A549 (cell line): ENCODE data around the gene KSR1.

Experiments used
- EP300 ChIP-seq, 2 experiments: fragments of >200 bp; sonication (Bioruptor Twin); formaldehyde crosslinking; IDR thresholded peaks; 2 replicates in 1 of 2; 3 replicates in 1 of 2; pipeline ENCODE4 v1.6.1; 2016 to 2017
- ESRRA ChIP-seq: fragments of 150-350 bp; IDR thresholded peaks from 2 replicates; pipeline ENCODE4 v1.6.1; 2014; ENCODE audit warnings: mild to moderate bottlenecking, low read length, borderline replicate concordance
- JUN ChIP-seq, 2 experiments: fragments of >200 bp; sonication (Bioruptor Twin); formaldehyde crosslinking; IDR thresholded peaks; 2 replicates in 1 of 2; 3 replicates in 1 of 2; pipeline ENCODE4 v1.6.1; 2016 to 2017
- POLR2A ChIP-seq: IDR thresholded peaks from 2 replicates; pipeline ENCODE4 v1.6.1; 2012; ENCODE audit warnings: mild to moderate bottlenecking, low read length
- RARB ChIP-seq: fragments of 250-450 bp; sonication (Bioruptor Pico); IDR thresholded peaks from 2 replicates; pipeline ENCODE4 v1.8.0; 2021; ENCODE audit warnings: mild to moderate bottlenecking, moderate library complexity
- RCOR1 ChIP-seq: fragments of 150-350 bp; IDR thresholded peaks from 2 replicates; pipeline ENCODE4 v1.6.1; 2014; ENCODE audit warnings: antibody characterized with exemption, low read length, low read depth
- SMC3 ChIP-seq: fragments of >200 bp; sonication (Bioruptor Twin); formaldehyde crosslinking; IDR thresholded peaks from 3 replicates; pipeline ENCODE4 v1.6.1; 2018; ENCODE audit warnings: inconsistent platforms
- SREBF2 ChIP-seq: fragments of 450-650 bp; IDR thresholded peaks from 2 replicates; pipeline ENCODE4 v1.6.1; 2014; ENCODE audit warnings: mild to moderate bottlenecking, moderate library complexity
- ZC3H11A ChIP-seq: fragments of 450-650 bp; IDR thresholded peaks from 2 replicates; pipeline ENCODE4 v1.6.1; 2014; ENCODE audit warnings: antibody characterized with exemption, mild to moderate bottlenecking
- ZSCAN20 ChIP-seq: fragments of 250-450 bp; sonication (Bioruptor Pico); IDR thresholded peaks from 2 replicates; pipeline ENCODE4 v1.8.0; 2022; ENCODE audit warnings: mild to moderate bottlenecking, moderate library complexity
- TF ChIP-seq, protein P1 (sequence below): fragments of >200 bp; sonication (Bioruptor Twin); formaldehyde crosslinking; IDR thresholded peaks from 3 replicates; pipeline ENCODE4 v1.5.1; 2016
- TF ChIP-seq, protein P2 (sequence below): fragments of >200 bp; sonication (Bioruptor Twin); formaldehyde crosslinking; IDR thresholded peaks from 3 replicates; pipeline ENCODE4 v1.6.1; 2016

DNA sequence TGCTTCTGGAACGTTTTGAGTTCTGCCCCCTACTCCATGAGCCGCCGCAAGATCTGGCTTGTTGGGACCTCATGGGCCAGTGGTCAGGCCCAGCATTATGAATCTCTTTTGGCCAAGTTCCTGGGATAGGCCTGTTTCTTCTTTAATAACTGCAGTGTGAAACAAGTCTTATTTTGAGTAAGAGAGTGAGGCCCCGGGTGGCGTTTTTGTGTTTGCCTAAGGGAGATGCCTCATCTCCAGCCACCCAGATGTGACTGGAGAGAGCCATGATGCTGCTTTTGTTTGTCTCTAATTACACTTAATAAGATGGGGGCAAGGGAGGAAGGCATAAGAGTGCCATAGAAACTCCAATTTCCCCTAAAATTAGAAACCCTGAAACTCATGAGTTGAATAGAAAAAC is 39.8 kb downstream of the KSR1 start:
- no peak for TF ChIP-seq JUN (IDR thresholded peaks at IDR 0.05)
- TF ChIP-seq SMC3, result no peak
- TF ChIP-seq EP300 (IDR thresholded peaks at IDR 0.05), result no peak
- no peak for TF ChIP-seq POLR2A
- TF ChIP-seq, protein P1, sequence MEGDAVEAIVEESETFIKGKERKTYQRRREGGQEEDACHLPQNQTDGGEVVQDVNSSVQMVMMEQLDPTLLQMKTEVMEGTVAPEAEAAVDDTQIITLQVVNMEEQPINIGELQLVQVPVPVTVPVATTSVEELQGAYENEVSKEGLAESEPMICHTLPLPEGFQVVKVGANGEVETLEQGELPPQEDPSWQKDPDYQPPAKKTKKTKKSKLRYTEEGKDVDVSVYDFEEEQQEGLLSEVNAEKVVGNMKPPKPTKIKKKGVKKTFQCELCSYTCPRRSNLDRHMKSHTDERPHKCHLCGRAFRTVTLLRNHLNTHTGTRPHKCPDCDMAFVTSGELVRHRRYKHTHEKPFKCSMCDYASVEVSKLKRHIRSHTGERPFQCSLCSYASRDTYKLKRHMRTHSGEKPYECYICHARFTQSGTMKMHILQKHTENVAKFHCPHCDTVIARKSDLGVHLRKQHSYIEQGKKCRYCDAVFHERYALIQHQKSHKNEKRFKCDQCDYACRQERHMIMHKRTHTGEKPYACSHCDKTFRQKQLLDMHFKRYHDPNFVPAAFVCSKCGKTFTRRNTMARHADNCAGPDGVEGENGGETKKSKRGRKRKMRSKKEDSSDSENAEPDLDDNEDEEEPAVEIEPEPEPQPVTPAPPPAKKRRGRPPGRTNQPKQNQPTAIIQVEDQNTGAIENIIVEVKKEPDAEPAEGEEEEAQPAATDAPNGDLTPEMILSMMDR, result no peak
- no peak for TF ChIP-seq ESRRA
- TF ChIP-seq, protein P2, sequence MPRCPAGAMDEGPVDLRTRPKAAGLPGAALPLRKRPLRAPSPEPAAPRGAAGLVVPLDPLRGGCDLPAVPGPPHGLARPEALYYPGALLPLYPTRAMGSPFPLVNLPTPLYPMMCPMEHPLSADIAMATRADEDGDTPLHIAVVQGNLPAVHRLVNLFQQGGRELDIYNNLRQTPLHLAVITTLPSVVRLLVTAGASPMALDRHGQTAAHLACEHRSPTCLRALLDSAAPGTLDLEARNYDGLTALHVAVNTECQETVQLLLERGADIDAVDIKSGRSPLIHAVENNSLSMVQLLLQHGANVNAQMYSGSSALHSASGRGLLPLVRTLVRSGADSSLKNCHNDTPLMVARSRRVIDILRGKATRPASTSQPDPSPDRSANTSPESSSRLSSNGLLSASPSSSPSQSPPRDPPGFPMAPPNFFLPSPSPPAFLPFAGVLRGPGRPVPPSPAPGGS, result no peak
- no peak for TF ChIP-seq ZC3H11A
- TF ChIP-seq SREBF2, result no peak
- TF ChIP-seq ZSCAN20, result no peak
- no peak for TF ChIP-seq RCOR1
- TF ChIP-seq RARB (CRISPR knock-in tag), result no peak
